DOHH2 (cell line): ENCODE results near the gene CCN5.

Experiments
- H3F3A ChIP-seq: fragments of 200-600 bp; sonication (generic), shearing (Covaris generic); 2 replicates; pipeline ENCODE4 v1.6.0; 2016; ENCODE audit warnings: antibody characterized with exemption, mild to moderate bottlenecking; ENCODE audit not compliant: control insufficient read depth, insufficient read depth
- H3K27ac ChIP-seq: fragments of 200-600 bp; sonication (generic); 2 replicates; pipeline ENCODE4 v1.5.1; 2014; ENCODE audit warnings: low read depth, mild to moderate bottlenecking, low read length, moderate library complexity
- H3K27me3 ChIP-seq: fragments of 200-600 bp; sonication (generic); 2 replicates; pipeline ENCODE4 v1.6.1; 2014; ENCODE audit warnings: mild to moderate bottlenecking, low read length, mixed read lengths; ENCODE audit not compliant: control insufficient read depth
- H3K36me3 ChIP-seq: fragments of 200-600 bp; sonication (generic); 2 replicates; pipeline ENCODE4 v1.6.1; 2014; ENCODE audit warnings: mild to moderate bottlenecking, low read length, moderate library complexity, mixed read lengths; ENCODE audit not compliant: control insufficient read depth
- H3K4me1 ChIP-seq: fragments of 200-600 bp; sonication (generic); 2 replicates; pipeline ENCODE4 v1.6.1; 2014; ENCODE audit warnings: mild to moderate bottlenecking, low read length, mixed read lengths; ENCODE audit not compliant: control insufficient read depth
- H3K4me2 ChIP-seq: fragments of 200-600 bp; sonication (generic); 2 replicates; pipeline ENCODE4 v1.6.0; 2014; ENCODE audit warnings: mild to moderate bottlenecking, low read length, moderate library complexity
- H3K4me3 ChIP-seq: fragments of 200-600 bp; sonication (generic); 2 replicates; pipeline ENCODE4 v1.5.1; 2014; ENCODE audit warnings: mild to moderate bottlenecking, low read length, mixed read lengths
- H3K79me2 ChIP-seq: fragments of 200-600 bp; sonication (generic); 2 replicates; pipeline ENCODE4 v1.6.1; 2014; ENCODE audit warnings: mild to moderate bottlenecking, low read length, mixed read lengths; ENCODE audit not compliant: control insufficient read depth
- H3K9me2 ChIP-seq: fragments of 200-600 bp; sonication (generic); replicated peaks from 2 replicates; pipeline ENCODE4 v1.6.1; 2014; ENCODE audit warnings: mild to moderate bottlenecking, low read length, mixed read lengths; ENCODE audit not compliant: control insufficient read depth
- H3K9me3 ChIP-seq: fragments of 200-600 bp; sonication (generic); 2 replicates; pipeline ENCODE4 v1.6.1; 2014; ENCODE audit warnings: antibody characterized with exemption, low read length, mixed read lengths; ENCODE audit not compliant: control insufficient read depth, insufficient read depth
- H4K20me1 ChIP-seq: fragments of 200-600 bp; sonication (generic); 2 replicates; pipeline ENCODE4 v1.6.0; 2014; ENCODE audit warnings: low read depth, mild to moderate bottlenecking, antibody characterized with exemption, low read length, moderate library complexity; ENCODE audit not compliant: control insufficient read depth, insufficient read depth
- CTCF ChIP-seq: fragments of 200-600 bp; sonication (generic); IDR thresholded peaks from one replicate; pipeline ENCODE4 v1.5.1; 2014; ENCODE audit warnings: antibody characterized with exemption, mild to moderate bottlenecking, low read depth, low read length; ENCODE audit not compliant: poor library complexity, severe bottlenecking
- EZH2phosphoT487 ChIP-seq: fragments of 200-600 bp; sonication (generic); IDR thresholded peaks from 2 replicates; pipeline ENCODE4 v1.6.1; 2017; ENCODE audit warnings: borderline replicate concordance, mild to moderate bottlenecking, antibody characterized with exemption, low read length, moderate library complexity, mixed read lengths

Gene CCN5

GRCh38 chr20:44701118-44701857 is 13.9 kb upstream of the CCN5 start:
- H3K4me2 ChIP-seq, result no peak overlapping the region
- H3K9me3 ChIP-seq, result no peaks in the 10 kb centered on the region
- TF ChIP-seq CTCF (no peak), EZH2phosphoT487 (no peak)
- H3K4me3 ChIP-seq, result no peak overlapping the region
- no peaks in the 10 kb centered on the region for H3K27me3 ChIP-seq
- no peaks in the 10 kb centered on the region for H3F3A ChIP-seq
- H3K27ac ChIP-seq, result no peak overlapping the region
- no peaks in the 10 kb centered on the region for H3K79me2 ChIP-seq
- no peaks in the 10 kb centered on the region for H4K20me1 ChIP-seq
- H3K4me1 ChIP-seq, result peaks cover 22% of the 10 kb centered on the region
- no peaks in the 10 kb centered on the region for H3K36me3 ChIP-seq
- no peaks in the 10 kb centered on the region for H3K9me2 ChIP-seq

DNA sequence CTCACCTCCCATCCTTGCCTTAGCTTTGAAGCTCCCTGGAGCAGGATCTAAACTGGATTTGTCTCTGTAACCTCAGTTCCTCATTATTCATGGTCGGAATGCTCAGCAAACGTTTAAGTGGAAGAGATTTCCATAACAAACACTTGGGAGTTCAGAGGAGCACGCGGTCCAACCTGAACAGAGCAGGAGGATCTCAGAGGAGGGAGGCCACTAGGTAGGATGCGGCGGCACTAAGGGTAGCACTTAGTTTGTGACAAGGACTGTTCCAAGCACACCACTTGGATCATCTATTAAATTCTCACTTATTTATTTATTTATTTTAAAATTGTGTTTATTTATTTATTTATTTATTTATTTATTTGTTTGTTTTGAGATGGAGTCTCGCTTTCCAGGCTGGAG is 13.3 kb upstream of the CCN5 start:
- H3K79me2 ChIP-seq, result no peaks in the 10 kb centered on the region
- no peaks in the 10 kb centered on the region for H4K20me1 ChIP-seq
- H3K27me3 ChIP-seq, result no peaks in the 10 kb centered on the region
- H3K4me1 ChIP-seq, result peaks cover 22% of the 10 kb centered on the region
- no peak for TF ChIP-seq EZH2phosphoT487
- no peak for TF ChIP-seq CTCF
- H3K4me2 ChIP-seq, result no peak overlapping the region
- H3K36me3 ChIP-seq, result no peaks in the 10 kb centered on the region
- no peaks in the 10 kb centered on the region for H3F3A ChIP-seq
- no peak overlapping the region for H3K27ac ChIP-seq
- no peaks in the 10 kb centered on the region for H3K9me2 ChIP-seq
- no peak overlapping the region for H3K4me3 ChIP-seq
- no peaks in the 10 kb centered on the region for H3K9me3 ChIP-seq

DNA sequence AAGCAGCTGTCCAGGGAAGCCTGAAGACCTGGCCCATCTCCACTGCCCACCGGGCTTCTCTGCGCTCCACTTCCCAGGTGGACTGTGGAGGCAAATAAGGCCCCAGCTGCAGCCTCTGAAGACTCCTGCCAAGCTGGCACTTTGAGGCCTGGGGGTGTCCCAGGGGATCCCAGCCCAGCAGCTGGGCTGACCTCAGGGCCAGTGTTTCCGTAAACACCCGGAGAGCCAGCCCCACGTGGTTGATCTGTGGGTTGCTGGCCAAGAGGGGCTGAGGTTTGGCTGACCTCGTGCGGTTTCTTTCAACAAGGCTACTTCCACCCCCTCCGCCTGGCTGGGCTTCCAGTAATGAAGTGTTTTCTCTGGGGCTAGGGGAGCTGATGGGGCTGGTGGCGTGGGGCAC is 12.4 kb upstream of the CCN5 start:
- Histone ChIP-seq H3K4me1 (peaks cover 22% of the 10 kb centered on the region), H3K36me3 (no peaks in the 10 kb centered on the region), H3K9me3 (no peaks in the 10 kb centered on the region), H3K9me2 (no peaks in the 10 kb centered on the region), H3K4me2 (no peak overlapping the region), H4K20me1 (no peaks in the 10 kb centered on the region), H3K4me3 (no peak overlapping the region), H3K27ac (no peak overlapping the region), H3K27me3 (no peaks in the 10 kb centered on the region), H3K79me2 (no peaks in the 10 kb centered on the region), H3F3A (no peaks in the 10 kb centered on the region)
- no peak for TF ChIP-seq EZH2phosphoT487

- Histone ChIP-seq H3K4me2 (no peak overlapping the region), H4K20me1 (no peaks in the 10 kb centered on the region), H3K9me3 (no peaks in the 10 kb centered on the region), H3K4me3 (no peak overlapping the region), H3K4me1 (peaks cover 20% of the 10 kb centered on the region), H3K36me3 (no peaks in the 10 kb centered on the region), H3F3A (no peaks in the 10 kb centered on the region), H3K79me2 (no peaks in the 10 kb centered on the region), H3K27me3 (no peaks in the 10 kb centered on the region), H3K9me2 (no peaks in the 10 kb centered on the region), H3K27ac (no peak overlapping the region)
- TF ChIP-seq CTCF (no peak), EZH2phosphoT487 (no peak)
These were observed 11.8 kb upstream of the CCN5 start for GRCh38 chr20:44703183-44703925.
